ENCODE results near the gene GALNT16.
"Not testable (repeated sequence)": the region's sequence is repeated elsewhere in the genome, so short reads cannot be mapped to it uniquely, and the experiment has no call there.

Gene GALNT16

DNA sequence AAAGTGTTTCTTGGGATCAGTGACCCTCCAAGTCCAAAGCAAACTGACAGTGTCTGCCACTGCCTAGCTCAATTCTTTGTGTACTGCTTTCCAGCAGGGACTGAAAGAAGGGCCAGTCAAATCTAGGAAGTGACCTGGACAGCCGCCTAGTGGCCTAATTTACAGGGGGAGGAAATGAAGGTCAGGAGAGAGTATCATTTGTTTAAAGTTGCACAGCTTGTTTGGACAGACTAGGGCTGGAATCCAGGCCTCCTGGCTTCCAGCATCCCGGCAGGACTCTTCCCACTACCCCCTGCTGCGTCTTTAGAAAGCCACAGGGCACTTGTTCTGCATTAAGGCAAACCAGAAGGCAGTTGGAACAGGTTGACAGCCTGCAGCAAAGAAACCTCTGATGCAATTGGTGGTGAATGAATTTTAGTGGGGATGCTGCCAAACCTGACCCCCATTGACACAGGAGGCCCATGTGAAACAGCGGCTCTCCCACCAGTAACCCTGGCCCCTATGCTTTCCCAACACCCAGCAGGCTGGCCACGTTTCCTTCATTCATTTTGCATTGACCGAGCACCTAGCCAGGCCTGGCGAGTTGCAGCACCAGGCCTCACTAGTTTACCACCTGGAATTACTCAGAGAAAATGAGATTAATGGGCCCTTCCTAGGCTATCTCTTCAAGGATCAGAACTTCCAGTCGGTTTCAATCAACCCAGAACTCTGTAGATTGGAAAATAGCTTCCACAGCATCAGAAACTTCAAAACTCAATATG, 28.2 kb downstream of the GALNT16 start:
- DNase-seq (ENCODE audit: low spot score) = peak; percentile 15
- POLR2A ChIA-PET (ENCODE audit: low non-redundant PET) = no interaction called here
- CTCF ChIA-PET = interaction anchor here (0.5 to 0.6 kb wide), 4 partner anchors 41 to 70 kb away, joined by 3 to 4 read pairs (median 3); no protein-coding TSS in a partner anchor
- no peak for TF ChIP-seq CTCF (conservative IDR thresholded peaks at IDR 0.05; ENCODE audit: low read depth)
- H3K27ac ChIP-seq = no peak overlapping the region

- POLR2A ChIA-PET (ENCODE audit: low non-redundant PET) = no interaction called here
- no peak for DNase-seq (ENCODE audit: low spot score)
- CTCF ChIA-PET = interaction anchor here (0.6 kb wide), 1 partner anchor 605 kb away, joined by 3 read pairs; no protein-coding TSS in a partner anchor
- no peak overlapping the region for H3K27ac ChIP-seq
- no peak for TF ChIP-seq CTCF (conservative IDR thresholded peaks at IDR 0.05; ENCODE audit: low read depth)
These were observed 29.2 kb downstream of the GALNT16 start for GRCh38 chr14:69288956-69289705.

- no peak overlapping the region for H3K27ac ChIP-seq
- no peak for DNase-seq (ENCODE audit: low spot score)
- CTCF ChIA-PET = interaction anchor here (0.6 kb wide), 1 partner anchor 604 kb away, joined by 3 read pairs; no protein-coding TSS in a partner anchor
- TF ChIP-seq CTCF (conservative IDR thresholded peaks at IDR 0.05; ENCODE audit: low read depth) = no peak
- POLR2A ChIA-PET (ENCODE audit: low non-redundant PET) = no interaction called here
These were observed 30.0 kb downstream of the GALNT16 start for GRCh38 chr14:69289811-69290520.

DNA sequence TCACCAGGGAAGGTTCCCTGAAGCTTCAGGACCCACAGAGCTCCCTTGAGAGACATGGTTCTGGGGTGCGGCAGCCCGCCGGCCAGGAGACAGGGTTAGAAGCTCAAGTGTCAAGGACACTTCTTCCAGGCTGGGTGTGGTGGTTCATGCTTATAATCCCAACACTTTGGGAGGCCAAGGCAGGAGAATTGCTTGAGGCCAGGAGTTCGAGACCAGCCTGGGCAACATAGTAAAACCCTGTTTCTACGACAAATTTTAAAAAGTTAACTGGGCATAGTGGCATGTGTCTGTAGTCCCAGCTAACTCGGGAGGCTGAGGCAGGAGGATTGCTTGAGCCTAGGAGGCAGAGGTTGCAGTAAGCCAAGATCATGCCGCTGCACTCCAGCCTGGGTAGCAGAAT, 30.9 kb downstream of the GALNT16 start:
- DNase-seq (ENCODE audit: low spot score); POLR2A ChIA-PET (ENCODE audit: low non-redundant PET); H3K27ac ChIP-seq: not testable (repeated sequence)
- CTCF ChIA-PET = interaction anchor here (0.7 kb wide), 1 partner anchor 86 kb away, joined by 4 read pairs; no protein-coding TSS in a partner anchor

DNA sequence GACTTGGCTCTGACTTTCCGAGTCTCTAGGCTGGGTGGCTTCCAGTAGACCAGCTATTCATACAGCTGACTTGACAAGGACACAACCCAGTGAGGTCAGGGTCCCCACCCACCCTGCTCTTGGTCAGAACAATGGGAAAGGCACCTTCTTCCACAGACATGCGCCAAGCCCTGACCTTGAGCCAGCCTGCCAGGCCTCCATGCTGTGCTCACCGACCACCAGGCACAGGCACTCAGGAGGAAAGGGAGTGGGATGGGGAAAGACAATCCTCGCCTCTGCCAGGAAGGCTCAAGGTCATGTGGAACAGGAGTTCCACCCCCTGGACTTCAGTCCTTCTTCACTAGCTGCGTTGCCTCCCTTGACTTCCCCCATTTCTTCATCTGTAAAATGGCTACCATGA, 31.4 kb downstream of the GALNT16 start:
- no peak overlapping the region for H3K27ac ChIP-seq
- no peak for TF ChIP-seq CTCF (conservative IDR thresholded peaks at IDR 0.05; ENCODE audit: low read depth)
- ChIA-PET CTCF (interaction anchor here (0.7 kb wide), 1 partner anchor 85 kb away, joined by 4 read pairs; no protein-coding TSS in a partner anchor), POLR2A (ENCODE audit: low non-redundant PET) (no interaction called here)
- no peak for DNase-seq (ENCODE audit: low spot score)

GRCh38 chr14:69291891-69292561, 32.1 kb downstream of the GALNT16 start:
- no peak for DNase-seq (ENCODE audit: low spot score)
- POLR2A ChIA-PET (ENCODE audit: low non-redundant PET) = no interaction called here
- TF ChIP-seq CTCF (conservative IDR thresholded peaks at IDR 0.05; ENCODE audit: low read depth) = no peak

More at GRCh38 chr14:69291891-69292561, 32.1 kb downstream of the GALNT16 start:
- CTCF ChIA-PET = no interaction called here
- no peak overlapping the region for H3K27ac ChIP-seq

All from RWPE1 (cell line).